HG03342 (cell line): ENCODE data around the gene LIME1.

ENCODE experiments used
- ATAC-seq: cut with Tn5 transposase; IDR thresholded peaks from one replicate; pipeline ENCODE4 v1.9.1; 2021; ENCODE audit warnings: mild to moderate bottlenecking, moderate library complexity; ENCODE audit not compliant: unreplicated experiment

Gene LIME1

DNA sequence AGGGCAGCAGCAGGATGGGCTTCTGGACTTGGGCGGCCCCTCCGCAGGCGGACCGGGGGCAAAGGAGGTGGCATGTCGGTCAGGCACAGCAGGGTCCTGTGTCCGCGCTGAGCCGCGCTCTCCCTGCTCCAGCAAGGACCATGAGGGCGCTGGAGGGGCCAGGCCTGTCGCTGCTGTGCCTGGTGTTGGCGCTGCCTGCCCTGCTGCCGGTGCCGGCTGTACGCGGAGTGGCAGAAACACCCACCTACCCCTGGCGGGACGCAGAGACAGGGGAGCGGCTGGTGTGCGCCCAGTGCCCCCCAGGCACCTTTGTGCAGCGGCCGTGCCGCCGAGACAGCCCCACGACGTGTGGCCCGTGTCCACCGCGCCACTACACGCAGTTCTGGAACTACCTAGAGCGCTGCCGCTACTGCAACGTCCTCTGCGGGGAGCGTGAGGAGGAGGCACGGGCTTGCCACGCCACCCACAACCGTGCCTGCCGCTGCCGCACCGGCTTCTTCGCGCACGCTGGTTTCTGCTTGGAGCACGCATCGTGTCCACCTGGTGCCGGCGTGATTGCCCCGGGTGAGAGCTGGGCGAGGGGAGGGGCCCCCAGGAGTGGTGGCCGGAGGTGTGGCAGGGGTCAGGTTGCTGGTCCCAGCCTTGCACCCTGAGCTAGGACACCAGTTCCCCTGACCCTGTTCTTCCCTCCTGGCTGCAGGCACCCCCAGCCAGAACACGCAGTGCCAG is 39.7 kb upstream of the LIME1 start, which contains the start of gene TNFRSF6B:
TNFRSF6B (plus strand) TSS at position 25 of the 729 bp plus-strand sequence; CDS start at position 141, 116 bp downstream.
- no peak for ATAC-seq

DNA sequence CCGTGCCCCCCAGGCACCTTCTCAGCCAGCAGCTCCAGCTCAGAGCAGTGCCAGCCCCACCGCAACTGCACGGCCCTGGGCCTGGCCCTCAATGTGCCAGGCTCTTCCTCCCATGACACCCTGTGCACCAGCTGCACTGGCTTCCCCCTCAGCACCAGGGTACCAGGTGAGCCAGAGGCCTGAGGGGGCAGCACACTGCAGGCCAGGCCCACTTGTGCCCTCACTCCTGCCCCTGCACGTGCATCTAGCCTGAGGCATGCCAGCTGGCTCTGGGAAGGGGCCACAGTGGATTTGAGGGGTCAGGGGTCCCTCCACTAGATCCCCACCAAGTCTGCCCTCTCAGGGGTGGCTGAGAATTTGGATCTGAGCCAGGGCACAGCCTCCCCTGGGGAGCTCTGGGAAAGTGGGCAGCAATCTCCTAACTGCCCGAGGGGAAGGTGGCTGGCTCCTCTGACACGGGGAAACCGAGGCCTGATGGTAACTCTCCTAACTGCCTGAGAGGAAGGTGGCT is 39.1 kb upstream of the LIME1 start:
- no peak for ATAC-seq

DNA sequence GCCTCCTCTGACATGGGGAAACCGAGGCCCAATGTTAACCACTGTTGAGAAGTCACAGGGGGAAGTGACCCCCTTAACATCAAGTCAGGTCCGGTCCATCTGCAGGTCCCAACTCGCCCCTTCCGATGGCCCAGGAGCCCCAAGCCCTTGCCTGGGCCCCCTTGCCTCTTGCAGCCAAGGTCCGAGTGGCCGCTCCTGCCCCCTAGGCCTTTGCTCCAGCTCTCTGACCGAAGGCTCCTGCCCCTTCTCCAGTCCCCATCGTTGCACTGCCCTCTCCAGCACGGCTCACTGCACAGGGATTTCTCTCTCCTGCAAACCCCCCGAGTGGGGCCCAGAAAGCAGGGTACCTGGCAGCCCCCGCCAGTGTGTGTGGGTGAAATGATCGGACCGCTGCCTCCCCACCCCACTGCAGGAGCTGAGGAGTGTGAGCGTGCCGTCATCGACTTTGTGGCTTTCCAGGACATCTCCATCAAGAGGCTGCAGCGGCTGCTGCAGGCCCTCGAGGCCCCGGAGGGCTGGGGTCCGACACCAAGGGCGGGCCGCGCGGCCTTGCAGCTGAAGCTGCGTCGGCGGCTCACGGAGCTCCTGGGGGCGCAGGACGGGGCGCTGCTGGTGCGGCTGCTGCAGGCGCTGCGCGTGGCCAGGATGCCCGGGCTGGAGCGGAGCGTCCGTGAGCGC is 38.5 kb upstream of the LIME1 start:
- no peak for ATAC-seq

DNA sequence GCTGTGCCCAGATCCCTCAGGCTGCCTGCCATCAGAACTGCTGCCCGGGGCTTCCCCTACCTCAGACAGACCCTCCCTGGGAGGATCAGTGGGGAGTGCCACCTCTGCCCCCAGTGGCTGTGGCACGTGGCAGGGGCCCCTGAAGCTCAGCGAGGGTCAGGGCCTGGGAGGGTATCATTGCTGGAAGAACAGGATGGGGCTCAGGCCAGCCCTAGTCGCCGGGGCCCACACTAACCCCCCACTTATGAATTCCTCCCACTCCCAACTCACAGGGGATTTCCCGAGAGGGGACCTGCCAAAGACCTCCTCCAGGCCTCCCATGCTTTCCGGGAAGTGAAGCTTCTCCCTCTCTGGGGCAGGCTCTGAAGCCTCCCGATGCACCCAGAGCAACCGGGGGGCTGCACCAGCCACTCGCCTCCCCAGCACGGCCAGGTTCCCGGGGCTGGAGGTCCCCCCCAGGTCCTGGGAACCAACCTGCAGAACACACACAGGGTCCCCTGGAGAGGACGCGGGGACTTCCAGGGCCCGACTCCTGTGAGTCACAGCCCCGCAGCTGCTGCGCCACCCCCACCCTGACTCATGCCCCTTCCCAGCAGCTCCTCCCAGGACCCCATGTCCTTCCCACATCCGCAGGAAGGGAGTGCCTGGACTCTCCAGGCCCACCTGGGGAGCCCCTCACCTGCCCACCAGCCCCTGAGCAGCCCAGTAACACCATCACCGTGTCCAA is 37.6 kb upstream of the LIME1 start:
- no peak for ATAC-seq

DNA sequence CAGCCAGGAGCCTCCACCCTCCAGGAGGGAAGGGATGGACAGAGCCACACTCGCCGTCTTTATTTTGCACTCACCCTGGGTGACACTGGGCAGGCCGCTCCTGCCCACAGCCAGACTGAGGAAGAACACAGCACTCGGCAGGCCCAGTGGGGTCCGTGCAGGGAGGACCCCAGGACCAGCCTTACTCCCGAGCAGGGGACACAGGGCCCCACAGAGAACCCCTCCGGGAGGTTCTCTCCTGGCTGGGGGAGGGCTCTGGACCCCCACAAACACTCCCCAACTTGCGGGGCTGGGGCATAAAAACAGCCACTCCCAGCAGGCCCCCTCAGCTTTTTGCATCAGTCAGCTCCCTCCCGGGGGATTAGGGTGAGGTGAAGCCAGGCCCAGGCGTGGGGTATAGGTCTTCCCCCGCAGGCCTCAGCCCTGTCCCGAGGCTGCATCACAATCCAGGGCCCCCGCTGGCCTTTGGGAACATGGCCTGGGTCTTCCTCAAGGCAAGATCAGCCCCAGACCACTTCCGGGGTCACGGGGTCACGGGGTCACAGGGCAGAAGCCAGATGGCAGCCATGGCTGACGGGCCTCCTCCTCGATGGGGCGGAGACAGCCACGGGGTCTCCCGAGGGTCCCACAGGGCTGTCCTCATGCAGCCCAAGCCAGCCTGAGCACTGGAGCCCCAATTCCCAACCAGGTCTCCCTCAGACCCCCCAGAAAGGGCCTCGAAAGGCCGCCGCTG is 36.8 kb upstream of the LIME1 start:
- no peak for ATAC-seq

DNA sequence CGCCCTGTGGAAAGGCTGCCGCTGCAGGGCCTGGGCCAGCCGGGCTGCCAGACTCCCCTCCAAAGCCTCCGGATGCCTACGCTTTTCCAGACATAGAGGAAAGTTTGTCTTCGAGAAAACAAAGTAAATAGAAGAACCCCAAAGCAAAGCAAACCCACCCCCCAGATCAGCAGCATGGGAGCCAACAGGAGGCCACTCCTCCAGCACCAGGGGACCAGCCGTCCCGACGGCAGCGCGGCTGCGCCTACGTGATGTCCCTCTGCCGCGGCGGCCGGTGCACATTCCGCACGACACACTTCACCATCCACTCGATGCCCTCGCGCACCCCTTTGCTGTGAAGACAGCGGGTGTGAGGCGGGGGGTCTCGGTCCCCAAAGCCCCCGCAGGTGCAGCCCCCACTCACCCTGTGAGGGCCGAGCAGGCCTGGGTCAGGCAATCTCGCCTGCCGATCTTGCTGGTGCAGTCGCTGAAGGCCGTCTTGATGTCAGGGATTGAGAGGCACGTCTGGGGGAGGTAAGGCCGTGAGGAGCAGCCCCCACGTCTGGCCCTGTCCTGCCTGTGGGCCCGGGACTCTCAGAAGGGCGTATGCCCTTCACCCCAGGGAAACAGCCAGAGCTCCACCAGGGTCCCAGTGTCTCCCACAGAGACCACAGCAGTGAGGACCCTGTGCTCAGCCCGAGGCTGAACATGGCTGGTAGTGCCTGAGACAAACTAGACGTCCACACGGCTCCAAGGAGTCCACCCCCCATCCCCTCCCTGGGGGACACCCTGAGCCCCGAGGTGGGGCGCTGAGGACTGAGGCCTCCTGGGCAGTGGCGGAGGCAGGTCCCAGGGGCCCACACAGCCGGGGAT is 36.0 kb upstream of the LIME1 start:
- ATAC-seq: no peak

DNA sequence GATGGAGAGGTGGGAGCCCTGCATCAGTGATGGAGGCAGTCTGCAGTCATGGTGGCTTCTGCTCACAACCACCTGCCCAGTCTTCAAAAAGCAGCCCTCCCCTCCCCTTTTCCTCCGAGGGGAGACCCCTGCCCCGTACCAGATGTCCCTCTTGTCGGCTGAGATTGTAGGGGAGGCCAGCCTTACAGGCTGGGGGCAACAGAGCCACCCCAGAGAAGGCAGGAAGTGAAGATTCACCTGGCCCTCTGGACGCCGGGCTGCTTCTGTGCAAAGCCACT is 35.5 kb upstream of the LIME1 start:
- ATAC-seq: no peak

DNA sequence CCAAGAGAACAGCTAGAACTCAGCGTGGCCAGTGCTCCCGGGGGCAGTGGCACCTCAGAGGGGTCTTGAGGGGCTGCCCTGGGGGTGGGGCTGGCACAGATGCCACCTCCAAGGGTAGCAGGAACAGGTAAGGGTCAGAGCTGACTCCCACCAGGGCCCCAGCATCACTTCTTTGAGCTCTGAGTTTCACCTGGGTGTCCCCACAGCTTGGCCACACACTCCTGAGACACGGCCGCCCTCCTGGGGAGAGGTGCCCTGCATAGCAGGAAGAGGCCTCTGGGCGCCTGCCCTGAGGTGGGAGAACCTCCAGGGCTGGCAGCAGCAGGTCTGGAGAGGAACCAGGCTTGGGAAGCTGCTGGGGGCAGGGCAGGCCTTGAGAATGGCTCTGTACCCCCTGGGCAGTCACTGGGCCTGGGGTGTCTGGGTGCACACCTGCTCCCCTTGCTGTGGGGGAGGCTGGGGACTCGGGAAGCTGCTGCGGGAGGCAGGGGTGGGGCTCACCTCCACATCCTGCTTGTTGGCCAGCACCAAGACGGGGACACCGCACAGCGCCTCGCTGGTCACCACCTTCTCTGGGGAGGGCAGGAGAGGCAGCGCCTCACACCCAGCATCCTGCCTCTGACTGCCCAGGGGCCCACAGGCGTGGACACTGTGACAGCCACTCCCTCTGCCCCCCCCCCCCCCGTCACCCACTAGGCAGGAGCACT is 35.0 kb upstream of the LIME1 start:
- no peak for ATAC-seq

DNA sequence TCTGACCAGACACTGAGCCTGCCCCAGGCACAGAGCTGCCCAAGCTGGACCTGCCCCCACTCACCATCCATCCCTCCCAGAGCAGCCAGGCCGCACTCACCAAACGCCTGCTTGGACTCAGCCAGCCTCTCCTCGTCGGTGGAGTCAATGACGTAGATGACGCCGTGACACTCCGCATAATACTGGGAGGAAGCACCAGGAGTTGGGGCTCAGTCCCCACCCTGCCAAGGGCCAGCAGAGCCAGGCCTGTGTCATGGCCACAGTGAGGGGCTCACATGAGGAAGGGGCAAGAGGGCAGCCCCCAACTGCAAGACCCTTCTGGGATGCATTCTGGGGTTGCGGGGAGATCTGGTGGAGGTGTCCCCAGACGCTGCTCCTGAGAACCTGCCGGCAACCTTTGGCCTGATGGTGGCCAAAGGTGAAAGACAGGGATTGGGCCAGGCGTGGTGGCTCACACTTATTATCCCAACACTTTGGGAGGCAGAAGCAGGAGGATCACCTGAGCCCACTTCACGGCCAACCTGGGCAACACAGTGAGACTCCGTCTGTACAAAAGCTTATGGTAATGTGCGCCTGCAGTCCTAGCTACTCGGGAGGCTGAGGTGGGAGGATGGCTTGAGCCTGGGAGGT is 34.3 kb upstream of the LIME1 start:
- no peak for ATAC-seq

DNA sequence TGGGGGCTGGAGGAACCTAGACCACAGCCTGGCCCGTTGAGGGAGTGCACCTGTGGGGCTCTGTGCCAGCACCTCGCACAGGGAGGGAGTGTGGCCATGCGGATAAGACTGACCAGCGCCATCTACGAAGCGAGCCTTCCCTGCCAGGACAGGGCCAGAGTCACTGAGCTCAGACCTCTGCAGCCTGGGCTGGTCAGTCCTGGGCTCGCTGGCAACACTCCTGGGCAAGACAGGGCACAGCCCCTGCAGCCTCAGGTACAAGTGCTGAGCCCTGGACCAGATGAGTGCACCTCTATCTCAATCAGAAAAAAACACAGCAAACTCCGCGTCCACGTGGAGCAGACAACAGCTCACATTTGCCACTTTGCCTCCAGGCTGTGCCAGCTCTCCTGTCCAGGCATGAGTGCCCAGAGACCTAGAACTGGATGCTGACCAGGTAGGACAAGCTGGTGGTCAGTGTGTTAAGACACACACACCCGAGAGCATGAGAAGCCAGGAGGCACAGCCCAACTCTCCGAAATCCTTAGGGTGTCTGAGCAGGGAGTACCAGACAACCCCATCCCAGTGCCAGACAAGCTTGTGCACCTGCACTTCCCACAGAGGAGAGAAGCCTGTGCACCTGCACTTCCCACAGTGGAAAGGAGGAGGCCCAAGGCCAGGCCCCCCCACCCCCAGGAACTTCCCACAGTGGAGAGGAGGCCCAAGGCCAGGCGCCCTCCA is 33.6 kb upstream of the LIME1 start:
- ATAC-seq: no peak

DNA sequence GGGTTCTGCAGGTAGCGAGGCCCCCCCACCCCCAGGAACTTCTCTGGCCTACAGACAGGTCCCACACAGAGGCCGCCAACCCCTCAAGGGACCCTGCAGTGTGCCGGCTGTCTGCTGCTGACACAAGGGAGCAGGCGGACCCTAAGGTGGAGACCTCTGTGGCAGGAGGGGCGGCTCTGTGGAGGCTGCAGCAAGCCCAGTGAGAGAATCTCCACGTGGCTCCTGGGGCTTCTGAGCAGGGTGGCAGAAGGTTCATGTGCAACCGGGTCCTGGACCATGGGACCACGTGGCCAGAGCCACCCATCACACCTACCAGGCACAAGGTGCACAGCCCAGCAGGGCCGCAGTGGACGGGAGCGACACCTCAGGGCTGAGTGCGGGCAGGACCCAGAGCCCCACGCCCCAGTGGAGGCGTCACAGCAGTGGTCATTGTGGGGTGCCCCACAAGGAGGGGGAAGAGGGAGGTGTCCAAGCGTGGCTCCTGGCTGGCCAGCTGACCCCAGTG is 32.9 kb upstream of the LIME1 start:
- no peak for ATAC-seq

DNA sequence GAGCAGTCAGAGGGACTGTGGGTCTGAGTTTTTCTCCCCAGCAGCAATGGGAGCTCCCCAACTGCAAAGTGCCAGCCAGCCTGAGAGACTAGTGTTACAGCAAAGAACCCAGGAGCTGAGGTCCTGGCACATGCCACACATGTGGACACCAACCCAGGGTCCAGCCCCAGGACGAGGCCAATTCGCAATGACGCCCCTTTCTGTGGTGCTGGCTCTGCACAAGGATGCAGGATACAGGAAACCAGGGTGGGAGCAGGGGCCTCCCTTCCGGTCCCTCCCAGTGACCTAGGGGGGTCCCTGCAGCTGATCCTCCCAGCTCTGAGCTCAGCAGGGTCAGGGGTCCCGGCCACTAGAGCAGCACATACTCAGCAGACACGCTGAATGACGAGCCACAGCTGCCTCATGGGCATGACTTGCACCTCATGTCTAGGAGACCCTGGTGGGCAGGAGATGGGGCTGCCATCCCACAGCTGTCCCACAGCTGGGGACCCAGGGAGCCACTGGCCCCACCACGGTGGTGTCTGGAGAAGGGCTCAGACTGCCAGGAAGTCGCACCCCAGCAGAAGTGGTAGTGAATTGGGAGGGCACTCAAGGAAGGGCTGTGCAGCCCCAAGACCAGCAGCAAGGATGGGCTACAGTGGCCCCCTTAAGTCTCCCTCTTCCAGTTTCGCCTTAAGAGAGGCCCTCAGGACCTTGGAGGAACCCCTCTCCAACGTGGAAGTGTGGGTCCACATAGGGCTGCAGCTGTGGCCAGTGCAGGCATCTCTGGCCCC is 32.3 kb upstream of the LIME1 start:
- ATAC-seq: no peak

DNA sequence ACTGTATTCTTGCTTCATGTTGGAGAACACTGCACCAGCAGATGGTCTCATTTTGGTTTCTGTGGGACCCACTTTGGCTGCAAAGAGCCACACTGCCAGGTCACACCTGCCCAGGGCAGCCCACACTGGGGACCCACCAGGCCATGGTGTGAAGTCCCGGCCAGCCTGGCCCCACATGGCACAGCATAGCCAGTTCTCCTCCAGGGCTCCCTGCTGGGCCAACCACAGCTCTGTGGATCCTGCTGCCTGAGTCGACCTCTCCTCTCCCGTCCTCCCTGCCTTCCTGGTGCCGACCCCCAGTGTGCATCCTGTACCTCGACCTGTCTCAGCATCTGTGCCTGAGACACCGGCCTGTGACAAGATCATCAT is 31.7 kb upstream of the LIME1 start:
- ATAC-seq: no peak

DNA sequence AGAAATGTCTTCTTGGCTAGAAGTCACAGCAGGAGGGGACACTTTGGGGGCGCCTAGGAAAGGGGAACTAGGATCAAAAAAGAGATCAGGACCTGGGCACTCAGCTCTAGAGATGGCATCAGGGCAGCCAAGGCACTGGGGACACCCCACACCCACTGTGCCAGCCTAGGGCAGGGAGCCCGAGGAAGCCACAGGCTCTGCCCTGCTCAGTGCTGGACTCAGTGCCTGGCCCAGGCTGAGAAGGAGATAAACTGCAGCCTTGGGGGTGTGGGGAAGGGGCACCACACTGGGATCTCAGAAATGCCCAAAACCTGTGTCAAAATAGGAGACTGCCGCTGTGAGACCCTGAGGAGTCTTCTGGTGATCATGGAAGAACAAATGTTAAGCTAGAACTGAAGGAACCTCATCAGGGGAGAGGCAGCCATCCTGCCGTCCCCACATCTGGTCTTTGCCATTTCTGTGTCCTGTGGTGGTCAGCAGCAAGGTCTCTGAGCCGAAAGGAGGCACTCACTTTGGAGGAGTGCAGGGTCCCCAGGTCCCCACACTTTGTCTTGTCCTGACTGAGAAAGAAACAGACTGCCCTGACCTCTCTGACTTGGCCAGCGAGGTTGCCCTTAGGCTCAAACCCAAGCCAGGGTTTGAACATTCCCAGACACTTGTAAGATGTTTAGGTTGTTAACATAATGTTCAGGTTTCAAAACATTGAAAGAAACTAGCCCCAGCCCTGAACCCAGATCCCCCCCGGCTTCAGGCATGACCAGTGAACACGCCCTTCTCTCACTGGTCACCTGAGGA is 31.0 kb upstream of the LIME1 start:
- no peak for ATAC-seq

DNA sequence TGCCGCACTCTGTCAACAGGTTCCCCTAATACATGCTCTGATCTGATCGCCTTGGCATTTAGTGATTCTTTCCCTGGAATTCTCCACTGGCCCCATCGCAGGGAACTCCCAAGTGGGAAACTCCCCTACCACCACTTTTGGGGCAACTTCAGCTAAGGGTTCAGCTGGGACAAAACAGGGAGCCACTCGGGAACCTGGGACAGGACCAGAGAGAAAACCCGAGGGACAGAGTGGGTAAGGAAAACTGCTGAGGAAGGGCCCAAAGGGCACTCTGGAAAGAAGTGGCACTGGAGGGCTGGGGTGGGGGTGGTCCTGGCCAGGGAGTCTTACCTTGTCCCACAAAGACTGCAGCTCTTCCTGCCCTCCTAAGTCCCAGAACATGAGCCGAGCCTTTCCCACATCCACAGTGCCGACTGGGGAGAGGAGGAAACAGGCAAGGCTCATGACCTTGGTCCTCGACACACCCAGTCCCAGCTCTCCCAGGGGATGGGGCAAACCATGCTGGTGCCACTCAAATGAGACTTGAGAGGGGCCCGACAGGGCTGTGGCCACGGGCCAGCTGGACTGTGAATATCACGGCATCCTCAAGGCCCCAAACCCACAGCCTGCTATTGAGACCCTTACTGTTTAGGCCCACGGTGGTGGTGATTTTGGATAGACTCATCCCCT is 30.3 kb upstream of the LIME1 start:
- no peak for ATAC-seq

DNA sequence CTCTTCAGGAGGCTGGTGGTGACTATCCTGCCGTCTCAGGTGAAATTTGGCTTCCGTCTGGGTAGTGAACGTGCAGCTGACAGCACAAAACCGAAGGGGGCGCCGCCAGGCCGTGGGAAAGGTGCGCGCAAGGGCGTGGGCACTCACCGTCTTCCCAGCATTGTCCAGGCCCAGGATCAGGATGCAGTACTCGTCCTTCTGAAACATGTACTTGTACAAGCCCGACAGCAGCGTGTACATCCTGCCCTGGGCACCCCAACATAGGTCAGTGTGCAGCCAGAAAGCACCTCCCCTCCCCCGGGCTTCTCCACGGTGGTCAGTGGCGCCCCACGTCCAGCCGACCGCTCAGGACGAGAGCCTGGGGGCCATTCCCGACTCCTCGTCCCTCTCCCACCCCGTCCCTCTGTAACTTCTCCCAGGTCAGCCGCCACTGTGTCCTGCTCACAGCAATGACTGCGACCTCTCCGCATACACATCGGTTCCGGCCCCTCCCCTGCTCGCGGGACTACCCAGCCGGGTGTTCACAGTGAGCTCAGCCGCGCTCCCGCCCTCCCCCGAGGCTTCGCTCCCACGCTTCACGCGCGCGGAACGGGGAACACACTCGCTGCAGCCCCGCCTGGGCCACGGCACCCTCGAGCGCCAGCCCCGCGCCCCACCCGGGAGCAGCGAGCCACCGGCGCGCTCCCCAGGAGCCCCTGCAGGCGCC is 29.5 kb upstream of the LIME1 start:
- ATAC-seq: peak; percentile 24
